HEK293 (cell line): Measurements from ENCODE around the gene NR3C1.

Source experiments
- CTCF ChIA-PET: fragments of 350-600 bp; formaldehyde crosslinking; extraction: SDS; loops from one replicate; lab custom pipeline; 2021; ENCODE audit warnings: antibody characterized with exemption; lab: Yijun Ruan, JAX
- POLR2A ChIA-PET: fragments of 300-600 bp; formaldehyde crosslinking; extraction: SDS; loops from one replicate; lab custom pipeline; 2020; ENCODE audit warnings: antibody characterized with exemption, inconsistent platforms; lab: Yijun Ruan, JAX
- H3K27ac ChIP-seq: fragments of 200-500 bp; sonication (Bioruptor generic); 2 replicates; pipeline ENCODE4 v1.5.1; 2014; ENCODE audit warnings: low read depth, low read length, control low read depth, inconsistent platforms; ENCODE audit errors: extremely low read depth
- H3K36me3 ChIP-seq, 2 experiments: fragments of 200-500 bp in 1 of 2; sonication (Bioruptor generic) in 1 of 2; 1 replicate in 1 of 2; 2 replicates in 1 of 2; pipeline ENCODE4 v1.5.1; 2014 to 2017; ENCODE audit warnings: inconsistent platforms in 2 of 2, low read length in 2 of 2; ENCODE audit not compliant: control insufficient read depth in 2 of 2, insufficient read depth in 1 of 2
- H3K4me1 ChIP-seq: fragments of 200-500 bp; sonication (Bioruptor generic); 2 replicates; pipeline ENCODE4 v1.5.1; 2014; ENCODE audit warnings: mild to moderate bottlenecking, low read length, inconsistent platforms; ENCODE audit not compliant: control insufficient read depth, insufficient read depth
- H3K4me3 ChIP-seq: 2 replicates; pipeline ENCODE4 v1.5.1; 2011; ENCODE audit warnings: low read depth, mild to moderate bottlenecking, control low read depth, low read length, moderate library complexity
- H3K9me3 ChIP-seq: fragments of 200-500 bp; sonication (Bioruptor generic); 2 replicates; pipeline ENCODE4 v1.5.1; 2014; ENCODE audit warnings: low read depth, low read length, inconsistent platforms; ENCODE audit not compliant: control insufficient read depth, insufficient read depth
- EGR2 ChIP-seq: fragments of 450-650 bp; formaldehyde crosslinking; IDR thresholded peaks from 2 replicates; pipeline ENCODE4 v1.5.1; 2016; ENCODE audit warnings: low read depth, missing biosample characterization, missing genetic modification characterization
- IKZF3 ChIP-seq: fragments of 450-650 bp; IDR thresholded peaks from 2 replicates; pipeline ENCODE4 v1.5.0; 2018; ENCODE audit warnings: missing biosample characterization, mild to moderate bottlenecking, missing genetic modification characterization, moderate library complexity
- KLF8 ChIP-seq: fragments of 450-650 bp; formaldehyde crosslinking; IDR thresholded peaks from 2 replicates; pipeline ENCODE4 v1.5.1; 2016; ENCODE audit warnings: missing biosample characterization, missing genetic modification characterization
- SP2 ChIP-seq: fragments of 450-650 bp; formaldehyde crosslinking; IDR thresholded peaks from 2 replicates; pipeline ENCODE4 v1.5.1; 2016; ENCODE audit warnings: missing biosample characterization, missing genetic modification characterization
- TRIM28 ChIP-seq: IDR thresholded peaks from 2 replicates; pipeline ENCODE4 v1.6.1; 2011; ENCODE audit warnings: low read length, control low read depth, borderline replicate concordance
- ZBTB17 ChIP-seq: fragments of 450-650 bp; formaldehyde crosslinking; IDR thresholded peaks from 2 replicates; pipeline ENCODE4 v1.5.1; 2016; ENCODE audit warnings: missing biosample characterization, missing genetic modification characterization
- ZBTB8A ChIP-seq: fragments of 450-650 bp; formaldehyde crosslinking; IDR thresholded peaks from 2 replicates; pipeline ENCODE4 v1.5.1; 2016; ENCODE audit warnings: missing biosample characterization, missing genetic modification characterization
- ZFP37 ChIP-seq: fragments of 450-650 bp; formaldehyde crosslinking; IDR thresholded peaks from 2 replicates; pipeline ENCODE4 v1.5.1; 2016; ENCODE audit warnings: missing biosample characterization, missing genetic modification characterization
- ZIC2 ChIP-seq: fragments of 450-650 bp; formaldehyde crosslinking; IDR thresholded peaks from 2 replicates; pipeline ENCODE4 v1.5.1; 2016; ENCODE audit warnings: missing biosample characterization, missing genetic modification characterization
- ZNF292 ChIP-seq: fragments of 450-650 bp; formaldehyde crosslinking; IDR thresholded peaks from 2 replicates; pipeline ENCODE4 v1.5.1; 2016; ENCODE audit warnings: low read depth, missing biosample characterization, missing genetic modification characterization, borderline replicate concordance
- ZNF324 ChIP-seq: fragments of 450-650 bp; formaldehyde crosslinking; IDR thresholded peaks from 2 replicates; pipeline ENCODE4 v1.5.1; 2016; ENCODE audit warnings: missing biosample characterization, missing genetic modification characterization
- ZNF354C ChIP-seq: fragments of 450-650 bp; formaldehyde crosslinking; IDR thresholded peaks from 2 replicates; pipeline ENCODE4 v1.5.1; 2016; ENCODE audit warnings: missing biosample characterization, missing genetic modification characterization, low read depth, borderline replicate concordance
- ZNF501 ChIP-seq: fragments of 450-650 bp; formaldehyde crosslinking; IDR thresholded peaks from 2 replicates; pipeline ENCODE4 v1.5.1; 2016; ENCODE audit warnings: missing biosample characterization, missing genetic modification characterization
- ZNF600 ChIP-seq: fragments of 450-650 bp; formaldehyde crosslinking; IDR thresholded peaks from 2 replicates; pipeline ENCODE4 v1.5.1; 2016; ENCODE audit warnings: missing biosample characterization, missing genetic modification characterization
- ZNF660 ChIP-seq: fragments of 450-650 bp; IDR thresholded peaks from 2 replicates; pipeline ENCODE4 v1.5.1; 2018; ENCODE audit warnings: missing biosample characterization, mild to moderate bottlenecking, missing genetic modification characterization
- TF ChIP-seq, protein P1 (sequence below): fragments of 450-650 bp; formaldehyde crosslinking; IDR thresholded peaks from 2 replicates; pipeline ENCODE4 v1.5.1; 2016; ENCODE audit warnings: missing biosample characterization, missing genetic modification characterization
- TF ChIP-seq, protein P2 (sequence below): fragments of 450-650 bp; formaldehyde crosslinking; IDR thresholded peaks from 2 replicates; pipeline ENCODE4 v1.5.1; 2016; ENCODE audit warnings: missing biosample characterization, missing genetic modification characterization
- TF ChIP-seq, protein P3 (sequence below): fragments of 450-650 bp; formaldehyde crosslinking; IDR thresholded peaks from 2 replicates; pipeline ENCODE4 v1.5.1; 2017; ENCODE audit warnings: missing biosample characterization, missing genetic modification characterization
- TF ChIP-seq, protein P4 (sequence below): IDR thresholded peaks from 2 replicates; pipeline ENCODE4 v1.6.1; 2011; ENCODE audit warnings: mild to moderate bottlenecking, low read depth, low read length, borderline replicate concordance
- TF ChIP-seq, protein P5 (sequence below): fragments of 450-650 bp; formaldehyde crosslinking; conservative IDR thresholded peaks from 2 replicates; pipeline ENCODE4 v1.5.1; 2016; ENCODE audit warnings: low read depth, missing biosample characterization, missing genetic modification characterization
- TF ChIP-seq, protein P6 (sequence below): fragments of 450-650 bp; formaldehyde crosslinking; optimal IDR thresholded peaks from 2 replicates; pipeline ENCODE3; 2016; ENCODE audit warnings: missing biosample characterization, mild to moderate bottlenecking, missing genetic modification characterization
- TF ChIP-seq, protein P7 (sequence below): fragments of 450-650 bp; formaldehyde crosslinking; IDR thresholded peaks from 2 replicates; pipeline ENCODE4 v1.5.0; 2017; ENCODE audit warnings: missing biosample characterization, missing genetic modification characterization, borderline replicate concordance

Gene NR3C1

DNA sequence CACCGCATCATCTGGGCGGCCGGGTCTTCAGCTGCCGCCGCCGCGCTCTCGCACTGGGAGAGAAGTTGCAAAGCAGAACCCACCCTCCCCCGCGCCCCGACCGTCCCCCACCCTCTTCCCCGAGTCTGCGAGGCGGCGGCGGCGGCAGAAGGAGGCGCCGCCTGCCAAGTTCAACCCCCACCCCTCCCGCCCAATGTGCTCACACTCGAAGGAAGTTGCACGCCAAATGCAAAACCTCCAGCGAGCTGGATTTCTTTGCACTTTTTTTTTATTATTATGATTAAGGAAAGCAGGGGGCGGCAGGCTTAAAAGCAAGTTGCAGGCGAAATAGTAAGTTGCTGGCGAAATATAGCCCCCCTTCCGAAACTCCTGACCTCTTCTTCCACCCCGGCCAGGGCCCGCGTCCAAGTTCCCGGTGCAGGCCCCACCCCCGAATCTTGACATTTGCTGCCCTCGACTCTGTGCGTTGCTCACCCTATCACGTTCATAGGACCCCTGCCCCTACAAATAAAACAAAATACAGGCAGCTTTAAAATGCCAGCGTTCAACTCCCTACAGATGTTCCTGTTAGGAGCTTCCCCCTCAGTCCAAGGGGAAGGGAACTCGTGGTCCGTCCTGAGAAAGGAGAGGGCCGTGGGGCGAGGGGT, 1.1 kb upstream of the NR3C1 start (continued):
- TF ChIP-seq, protein P1, sequence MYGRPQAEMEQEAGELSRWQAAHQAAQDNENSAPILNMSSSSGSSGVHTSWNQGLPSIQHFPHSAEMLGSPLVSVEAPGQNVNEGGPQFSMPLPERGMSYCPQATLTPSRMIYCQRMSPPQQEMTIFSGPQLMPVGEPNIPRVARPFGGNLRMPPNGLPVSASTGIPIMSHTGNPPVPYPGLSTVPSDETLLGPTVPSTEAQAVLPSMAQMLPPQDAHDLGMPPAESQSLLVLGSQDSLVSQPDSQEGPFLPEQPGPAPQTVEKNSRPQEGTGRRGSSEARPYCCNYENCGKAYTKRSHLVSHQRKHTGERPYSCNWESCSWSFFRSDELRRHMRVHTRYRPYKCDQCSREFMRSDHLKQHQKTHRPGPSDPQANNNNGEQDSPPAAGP (tag by site-specific recombination), result no peak; the same call in 1 of the 2 replicates
- TF ChIP-seq ZNF354C (no peak), TRIM28 (no peak), ZNF501 (no peak), ZNF600 (no peak), IKZF3 (tag by site-specific recombination) (peak; percentile 37)
- TF ChIP-seq, protein P2, sequence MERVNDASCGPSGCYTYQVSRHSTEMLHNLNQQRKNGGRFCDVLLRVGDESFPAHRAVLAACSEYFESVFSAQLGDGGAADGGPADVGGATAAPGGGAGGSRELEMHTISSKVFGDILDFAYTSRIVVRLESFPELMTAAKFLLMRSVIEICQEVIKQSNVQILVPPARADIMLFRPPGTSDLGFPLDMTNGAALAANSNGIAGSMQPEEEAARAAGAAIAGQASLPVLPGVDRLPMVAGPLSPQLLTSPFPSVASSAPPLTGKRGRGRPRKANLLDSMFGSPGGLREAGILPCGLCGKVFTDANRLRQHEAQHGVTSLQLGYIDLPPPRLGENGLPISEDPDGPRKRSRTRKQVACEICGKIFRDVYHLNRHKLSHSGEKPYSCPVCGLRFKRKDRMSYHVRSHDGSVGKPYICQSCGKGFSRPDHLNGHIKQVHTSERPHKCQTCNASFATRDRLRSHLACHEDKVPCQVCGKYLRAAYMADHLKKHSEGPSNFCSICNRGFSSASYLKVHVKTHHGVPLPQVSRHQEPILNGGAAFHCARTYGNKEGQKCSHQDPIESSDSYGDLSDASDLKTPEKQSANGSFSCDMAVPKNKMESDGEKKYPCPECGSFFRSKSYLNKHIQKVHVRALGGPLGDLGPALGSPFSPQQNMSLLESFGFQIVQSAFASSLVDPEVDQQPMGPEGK, result no peak

DNA sequence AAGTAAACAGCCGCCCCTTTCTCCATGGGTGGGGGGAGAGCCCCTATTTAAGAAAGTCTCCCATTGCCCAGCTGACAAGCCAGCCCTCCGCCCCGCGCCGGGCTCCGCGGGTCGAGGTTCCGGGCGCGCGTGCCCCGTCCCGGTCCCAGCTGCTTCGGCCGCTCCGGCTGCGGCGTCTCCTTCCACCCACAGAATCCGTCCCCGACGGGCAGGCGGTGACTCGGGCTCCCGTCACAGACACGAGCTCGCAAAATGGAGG, 223 bp downstream of the NR3C1 start:
- H3K4me3 ChIP-seq, result peak overlapping the region; percentile 95
- H3K4me1 ChIP-seq, result 0 out of 2 replicates have a peak, but pooled peaks cover 5% of the 10 kb centered on the region
- H3K9me3 ChIP-seq, result no peaks in the 10 kb centered on the region
- H3K27ac ChIP-seq, result peak overlapping the region; percentile 99
- POLR2A ChIA-PET, result interaction anchor here (0.6 to 2.1 kb wide), 6 partner anchors 14 to 787 kb away, joined by 3 to 15 read pairs (median 4); no protein-coding TSS in a partner anchor
- peaks cover 0 to 12% of the 10 kb centered on the region in 2 experiments; a peak in 1 of 3 replicates for H3K36me3 ChIP-seq
- CTCF ChIA-PET, result interaction anchor here (0.6 to 1.3 kb wide), 7 partner anchors 103 to 563 kb away, joined by 3 to 4 read pairs (median 3); no protein-coding TSS in a partner anchor
- TF ChIP-seq ZBTB8A (tag by site-specific recombination) (peak; percentile 96), ZNF324 (tag by site-specific recombination) (no peak), ZBTB17 (tag by site-specific recombination) (no peak), ZNF660 (peak; percentile 72; the same call in 1 of the 2 replicates), SP2 (tag by site-specific recombination) (peak; percentile 25; the same call in 1 of the 2 replicates), ZIC2 (tag by site-specific recombination) (0 out of 2 replicates have a peak, but pooled peaks have one; percentile 2), EGR2 (tag by site-specific recombination) (0 out of 2 replicates have a peak, but pooled peaks have one; percentile 55), ZNF292 (tag by site-specific recombination) (no peak), ZFP37 (tag by site-specific recombination) (0 out of 2 replicates have a peak, but pooled peaks have one; percentile 26), ZNF600 (peak; percentile 63; the same call in 1 of the 2 replicates), KLF8 (tag by site-specific recombination) (peak; percentile 7; the same call in 1 of the 2 replicates)
- TF ChIP-seq, protein P3, sequence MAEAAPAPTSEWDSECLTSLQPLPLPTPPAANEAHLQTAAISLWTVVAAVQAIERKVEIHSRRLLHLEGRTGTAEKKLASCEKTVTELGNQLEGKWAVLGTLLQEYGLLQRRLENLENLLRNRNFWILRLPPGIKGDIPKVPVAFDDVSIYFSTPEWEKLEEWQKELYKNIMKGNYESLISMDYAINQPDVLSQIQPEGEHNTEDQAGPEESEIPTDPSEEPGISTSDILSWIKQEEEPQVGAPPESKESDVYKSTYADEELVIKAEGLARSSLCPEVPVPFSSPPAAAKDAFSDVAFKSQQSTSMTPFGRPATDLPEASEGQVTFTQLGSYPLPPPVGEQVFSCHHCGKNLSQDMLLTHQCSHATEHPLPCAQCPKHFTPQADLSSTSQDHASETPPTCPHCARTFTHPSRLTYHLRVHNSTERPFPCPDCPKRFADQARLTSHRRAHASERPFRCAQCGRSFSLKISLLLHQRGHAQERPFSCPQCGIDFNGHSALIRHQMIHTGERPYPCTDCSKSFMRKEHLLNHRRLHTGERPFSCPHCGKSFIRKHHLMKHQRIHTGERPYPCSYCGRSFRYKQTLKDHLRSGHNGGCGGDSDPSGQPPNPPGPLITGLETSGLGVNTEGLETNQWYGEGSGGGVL (tag by site-specific recombination), result peak; percentile 56; the same call in 1 of the 2 replicates
- TF ChIP-seq, protein P4, sequence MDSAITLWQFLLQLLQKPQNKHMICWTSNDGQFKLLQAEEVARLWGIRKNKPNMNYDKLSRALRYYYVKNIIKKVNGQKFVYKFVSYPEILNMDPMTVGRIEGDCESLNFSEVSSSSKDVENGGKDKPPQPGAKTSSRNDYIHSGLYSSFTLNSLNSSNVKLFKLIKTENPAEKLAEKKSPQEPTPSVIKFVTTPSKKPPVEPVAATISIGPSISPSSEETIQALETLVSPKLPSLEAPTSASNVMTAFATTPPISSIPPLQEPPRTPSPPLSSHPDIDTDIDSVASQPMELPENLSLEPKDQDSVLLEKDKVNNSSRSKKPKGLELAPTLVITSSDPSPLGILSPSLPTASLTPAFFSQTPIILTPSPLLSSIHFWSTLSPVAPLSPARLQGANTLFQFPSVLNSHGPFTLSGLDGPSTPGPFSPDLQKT, result no peak
- TF ChIP-seq, protein P5, sequence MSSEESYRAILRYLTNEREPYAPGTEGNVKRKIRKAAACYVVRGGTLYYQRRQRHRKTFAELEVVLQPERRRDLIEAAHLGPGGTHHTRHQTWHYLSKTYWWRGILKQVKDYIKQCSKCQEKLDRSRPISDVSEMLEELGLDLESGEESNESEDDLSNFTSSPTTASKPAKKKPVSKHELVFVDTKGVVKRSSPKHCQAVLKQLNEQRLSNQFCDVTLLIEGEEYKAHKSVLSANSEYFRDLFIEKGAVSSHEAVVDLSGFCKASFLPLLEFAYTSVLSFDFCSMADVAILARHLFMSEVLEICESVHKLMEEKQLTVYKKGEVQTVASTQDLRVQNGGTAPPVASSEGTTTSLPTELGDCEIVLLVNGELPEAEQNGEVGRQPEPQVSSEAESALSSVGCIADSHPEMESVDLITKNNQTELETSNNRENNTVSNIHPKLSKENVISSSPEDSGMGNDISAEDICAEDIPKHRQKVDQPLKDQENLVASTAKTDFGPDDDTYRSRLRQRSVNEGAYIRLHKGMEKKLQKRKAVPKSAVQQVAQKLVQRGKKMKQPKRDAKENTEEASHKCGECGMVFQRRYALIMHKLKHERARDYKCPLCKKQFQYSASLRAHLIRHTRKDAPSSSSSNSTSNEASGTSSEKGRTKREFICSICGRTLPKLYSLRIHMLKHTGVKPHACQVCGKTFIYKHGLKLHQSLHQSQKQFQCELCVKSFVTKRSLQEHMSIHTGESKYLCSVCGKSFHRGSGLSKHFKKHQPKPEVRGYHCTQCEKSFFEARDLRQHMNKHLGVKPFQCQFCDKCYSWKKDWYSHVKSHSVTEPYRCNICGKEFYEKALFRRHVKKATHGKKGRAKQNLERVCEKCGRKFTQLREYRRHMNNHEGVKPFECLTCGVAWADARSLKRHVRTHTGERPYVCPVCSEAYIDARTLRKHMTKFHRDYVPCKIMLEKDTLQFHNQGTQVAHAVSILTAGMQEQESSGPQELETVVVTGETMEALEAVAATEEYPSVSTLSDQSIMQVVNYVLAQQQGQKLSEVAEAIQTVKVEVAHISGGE, result peak; percentile 66
- TF ChIP-seq, protein P6, sequence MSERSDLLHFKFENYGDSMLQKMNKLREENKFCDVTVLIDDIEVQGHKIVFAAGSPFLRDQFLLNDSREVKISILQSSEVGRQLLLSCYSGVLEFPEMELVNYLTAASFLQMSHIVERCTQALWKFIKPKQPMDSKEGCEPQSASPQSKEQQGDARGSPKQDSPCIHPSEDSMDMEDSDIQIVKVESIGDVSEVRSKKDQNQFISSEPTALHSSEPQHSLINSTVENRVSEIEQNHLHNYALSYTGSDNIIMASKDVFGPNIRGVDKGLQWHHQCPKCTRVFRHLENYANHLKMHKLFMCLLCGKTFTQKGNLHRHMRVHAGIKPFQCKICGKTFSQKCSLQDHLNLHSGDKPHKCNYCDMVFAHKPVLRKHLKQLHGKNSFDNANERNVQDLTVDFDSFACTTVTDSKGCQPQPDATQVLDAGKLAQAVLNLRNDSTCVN (tag by site-specific recombination), result peak; percentile 91
- TF ChIP-seq, protein P7, sequence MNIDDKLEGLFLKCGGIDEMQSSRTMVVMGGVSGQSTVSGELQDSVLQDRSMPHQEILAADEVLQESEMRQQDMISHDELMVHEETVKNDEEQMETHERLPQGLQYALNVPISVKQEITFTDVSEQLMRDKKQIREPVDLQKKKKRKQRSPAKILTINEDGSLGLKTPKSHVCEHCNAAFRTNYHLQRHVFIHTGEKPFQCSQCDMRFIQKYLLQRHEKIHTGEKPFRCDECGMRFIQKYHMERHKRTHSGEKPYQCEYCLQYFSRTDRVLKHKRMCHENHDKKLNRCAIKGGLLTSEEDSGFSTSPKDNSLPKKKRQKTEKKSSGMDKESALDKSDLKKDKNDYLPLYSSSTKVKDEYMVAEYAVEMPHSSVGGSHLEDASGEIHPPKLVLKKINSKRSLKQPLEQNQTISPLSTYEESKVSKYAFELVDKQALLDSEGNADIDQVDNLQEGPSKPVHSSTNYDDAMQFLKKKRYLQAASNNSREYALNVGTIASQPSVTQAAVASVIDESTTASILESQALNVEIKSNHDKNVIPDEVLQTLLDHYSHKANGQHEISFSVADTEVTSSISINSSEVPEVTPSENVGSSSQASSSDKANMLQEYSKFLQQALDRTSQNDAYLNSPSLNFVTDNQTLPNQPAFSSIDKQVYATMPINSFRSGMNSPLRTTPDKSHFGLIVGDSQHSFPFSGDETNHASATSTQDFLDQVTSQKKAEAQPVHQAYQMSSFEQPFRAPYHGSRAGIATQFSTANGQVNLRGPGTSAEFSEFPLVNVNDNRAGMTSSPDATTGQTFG (tag by site-specific recombination), result peak; percentile 37; the same call in 1 of the 2 replicates
